ENCODE measurements around the gene ACVRL1.

The ACVRL1 gene

DNA sequence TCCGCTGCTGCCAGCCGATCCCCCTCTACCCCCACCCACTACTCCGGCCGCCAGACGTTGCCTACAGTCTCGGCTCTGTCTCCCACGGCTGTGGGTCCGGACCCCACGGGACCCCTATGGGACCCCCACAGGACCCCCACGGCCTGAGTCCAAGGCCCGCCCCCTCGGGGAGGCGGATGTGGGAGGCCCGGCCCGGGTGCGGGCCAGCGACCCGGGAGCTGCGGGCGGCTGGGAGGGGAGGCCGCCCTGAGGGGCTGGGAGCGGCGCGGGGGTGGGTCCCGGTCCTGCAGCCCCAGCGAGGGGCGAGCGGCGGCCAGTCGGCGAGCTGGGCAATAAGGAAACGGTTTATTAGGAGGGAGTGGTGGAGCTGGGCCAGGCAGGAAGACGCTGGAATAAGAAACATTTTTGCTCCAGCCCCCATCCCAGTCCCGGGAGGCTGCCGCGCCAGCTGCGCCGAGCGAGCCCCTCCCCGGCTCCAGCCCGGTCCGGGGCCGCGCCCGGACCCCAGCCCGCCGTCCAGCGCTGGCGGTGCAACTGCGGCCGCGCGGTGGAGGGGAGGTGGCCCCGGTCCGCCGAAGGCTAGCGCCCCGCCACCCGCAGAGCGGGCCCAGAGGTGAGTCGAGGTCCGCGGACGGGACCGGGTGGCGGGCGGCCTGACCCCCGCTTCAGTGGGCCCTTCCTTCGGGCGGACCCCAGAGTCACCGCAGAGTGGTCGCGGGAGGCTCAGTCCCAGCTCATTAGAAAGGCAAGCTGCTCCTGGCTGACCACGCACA is at the start of gene ACVRL1:
ACVRL1 (plus strand) TSS at position 422 of the 773 bp plus-strand sequence. CDS start 4,971 bp downstream, outside the sequence.
- no peak for FAIRE-seq

GRCh38 chr12:51860986-51861385 is 46.3 kb upstream of the ACVRL1 start:
- FAIRE-seq, result no peak
- no peak for DNase-seq (ENCODE audit: low spot score)

More for the DNA sequence above, at the start of gene ACVRL1:
- DNase-seq (ENCODE audit: low spot score), result no peak

GRCh38 chr12:51862947-51863346 is 44.4 kb upstream of the ACVRL1 start:
- no peak for DNase-seq (ENCODE audit: low spot score)
- no peak for FAIRE-seq

- DNase-seq (ENCODE audit: low spot score), result no peak
- no peak for FAIRE-seq
Observed at GRCh38 chr12:51863363-51863932, 43.9 kb upstream of the ACVRL1 start.

DNA sequence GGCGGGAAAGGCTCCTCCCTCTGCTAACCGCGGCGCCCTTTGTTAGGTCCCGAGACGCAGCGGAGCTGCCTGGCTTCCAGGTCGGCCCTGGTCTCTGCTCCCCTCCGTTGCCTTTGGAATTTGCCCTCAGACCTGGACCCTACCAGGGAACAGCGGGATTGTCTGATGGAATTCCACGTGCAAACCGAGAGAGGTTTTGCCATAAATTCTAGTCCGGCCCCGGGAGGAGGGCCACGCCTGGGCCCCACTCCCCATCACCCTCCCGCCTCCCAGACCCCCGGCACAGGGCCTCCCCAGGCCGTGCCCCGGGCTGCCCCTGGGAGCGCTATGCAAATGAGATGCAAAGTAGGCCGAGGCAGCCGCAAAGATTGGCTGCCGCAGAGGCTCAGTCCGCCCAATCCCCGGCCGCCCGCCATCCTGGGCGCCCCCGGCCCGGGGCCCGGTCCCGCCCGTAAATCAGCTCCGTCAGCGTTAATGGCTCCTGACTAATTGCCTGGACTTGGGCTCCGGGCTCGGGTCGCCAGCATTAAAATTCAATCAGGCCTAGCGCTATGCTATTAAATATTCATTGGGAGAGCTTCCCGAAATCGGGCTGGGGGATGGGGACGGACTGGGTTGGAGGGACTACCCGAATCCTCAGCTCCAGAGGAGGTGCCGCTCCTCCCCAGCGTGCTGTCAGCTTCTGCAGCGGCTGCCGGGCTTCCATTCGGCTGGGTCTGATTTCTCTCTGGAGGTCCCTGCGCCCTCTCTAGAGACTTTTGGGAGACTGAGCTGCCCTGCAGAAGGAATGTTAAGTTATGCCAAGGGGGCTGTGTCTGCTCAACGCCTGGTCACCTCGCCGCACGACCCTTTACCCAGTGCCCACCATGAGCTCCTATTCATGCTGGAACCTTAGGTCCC is 43.1 kb upstream of the ACVRL1 start:
- DNase-seq (ENCODE audit: low spot score) (no peak), FAIRE-seq (no peak)

DNA sequence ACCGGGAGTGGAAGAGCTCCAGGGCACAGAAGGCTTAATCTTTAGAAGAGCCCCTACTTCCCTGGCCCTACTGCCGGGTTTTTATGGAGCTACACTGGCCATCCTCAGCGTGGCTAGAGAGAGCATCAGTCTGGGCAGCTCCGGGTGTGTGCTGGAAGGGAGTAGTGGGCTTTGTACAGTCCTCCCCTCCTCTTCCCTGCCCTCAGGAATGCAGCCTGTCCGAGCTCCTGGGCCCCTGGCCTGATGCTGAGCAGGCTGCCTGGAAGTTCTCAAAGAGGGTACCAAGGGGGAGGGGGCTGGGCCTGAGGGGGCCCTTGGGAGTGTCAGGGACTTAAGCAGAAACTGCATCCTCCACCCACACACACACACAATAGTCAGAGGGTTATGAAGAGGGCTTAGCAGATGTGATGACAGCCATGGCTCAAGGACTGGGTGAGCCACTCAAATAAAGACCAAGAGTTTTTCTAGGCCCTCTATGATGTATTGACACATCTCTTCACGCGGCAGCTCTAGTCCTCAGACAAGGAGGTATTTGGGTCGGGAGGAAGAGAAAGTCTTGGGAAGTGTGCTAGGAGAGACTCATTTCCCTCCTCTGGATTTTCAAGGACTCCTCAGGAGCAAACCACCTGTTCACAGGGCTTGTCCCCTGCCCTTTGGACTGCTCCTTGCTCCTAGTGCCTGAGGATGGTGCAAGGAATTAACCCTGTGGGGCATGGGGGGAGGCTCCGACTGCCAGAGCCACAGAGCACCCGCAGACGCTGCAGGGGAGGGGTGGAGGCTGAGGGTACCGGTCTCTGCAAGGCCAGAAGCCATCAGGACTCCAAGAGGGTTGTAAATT is 42.3 kb upstream of the ACVRL1 start:
- FAIRE-seq (no peak), DNase-seq (ENCODE audit: low spot score) (no peak)

DNA sequence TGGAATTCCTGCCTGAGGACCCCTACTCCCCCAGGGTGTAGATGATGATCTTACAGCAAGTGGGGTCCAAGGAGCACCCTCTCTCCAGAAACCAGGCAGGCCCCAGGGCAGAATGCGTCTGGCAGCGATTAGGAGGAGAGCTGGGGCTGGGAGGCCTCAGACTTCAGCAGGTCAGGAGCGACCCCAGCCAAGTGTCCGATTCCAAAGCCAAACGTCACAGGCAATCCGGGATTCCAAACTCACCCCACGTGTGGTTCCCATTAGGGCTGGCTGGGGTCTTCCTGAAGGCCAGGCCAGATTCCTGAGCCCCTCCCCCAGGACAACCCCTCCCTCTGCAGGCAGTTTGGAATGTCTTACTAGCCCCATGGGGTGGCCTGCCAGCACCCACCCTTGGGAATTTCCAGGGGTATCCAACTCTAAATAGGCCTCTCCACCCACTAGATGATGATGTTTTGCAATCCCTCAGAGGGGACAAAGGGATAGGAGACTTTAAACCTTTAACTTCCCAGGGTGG is 41.5 kb upstream of the ACVRL1 start:
- FAIRE-seq, result no peak
- DNase-seq (ENCODE audit: low spot score), result no peak

DNA sequence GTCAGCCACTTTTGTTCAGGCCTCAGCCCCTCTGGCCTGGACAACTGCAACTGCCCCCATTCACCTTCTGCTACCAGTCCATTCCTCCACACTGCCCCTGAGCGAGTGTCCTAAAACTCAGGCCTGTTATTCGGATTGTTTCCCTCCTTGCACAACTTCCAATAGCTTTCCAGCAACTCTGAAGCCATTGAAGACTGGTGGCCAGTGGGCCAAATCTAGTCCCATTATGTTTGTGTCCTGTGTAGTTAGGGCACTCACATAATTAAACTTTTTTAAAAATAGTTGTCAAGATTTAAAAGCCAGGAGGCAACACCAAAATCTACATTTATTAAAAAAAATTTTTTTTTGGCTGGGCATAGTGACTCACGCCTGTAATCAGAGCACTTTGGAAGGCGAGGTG is 41.0 kb upstream of the ACVRL1 start:
- DNase-seq (ENCODE audit: low spot score) (no peak), FAIRE-seq (no peak)

GRCh38 chr12:51866762-51867161 is 40.5 kb upstream of the ACVRL1 start:
- DNase-seq (ENCODE audit: low spot score) (no peak), FAIRE-seq (no peak)

- DNase-seq (ENCODE audit: low spot score), result no peak
Observed at GRCh38 chr12:51867371-51867770, 39.9 kb upstream of the ACVRL1 start.

GRCh38 chr12:51867796-51868428 is 39.4 kb upstream of the ACVRL1 start:
- DNase-seq (ENCODE audit: low spot score) (no peak), FAIRE-seq (no peak)

More at GRCh38 chr12:51867371-51867770, 39.9 kb upstream of the ACVRL1 start:
- FAIRE-seq, result no peak

GRCh38 chr12:51868821-51869495 is 38.3 kb upstream of the ACVRL1 start:
- DNase-seq (ENCODE audit: low spot score) (no peak), FAIRE-seq (no peak)

DNA sequence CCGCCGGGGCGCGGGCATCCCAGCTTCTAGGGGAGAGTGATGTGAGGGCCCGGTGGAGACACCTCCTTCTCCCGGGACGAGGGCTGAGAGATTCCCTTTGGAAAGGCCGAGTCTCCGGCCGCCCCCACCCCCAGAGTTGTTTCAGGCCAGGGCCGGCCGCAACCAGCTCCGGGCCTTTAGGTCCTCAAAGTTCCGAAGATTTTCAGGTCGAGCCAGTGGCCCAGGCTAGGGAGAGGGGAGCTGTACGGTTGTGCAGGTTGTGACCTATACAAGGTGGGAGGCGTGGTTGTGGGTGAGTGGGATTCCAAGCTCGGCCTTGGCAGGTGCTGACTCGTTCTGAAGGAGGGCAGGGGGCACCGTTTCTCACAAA is 37.8 kb upstream of the ACVRL1 start:
- DNase-seq (ENCODE audit: low spot score) (no peak), FAIRE-seq (no peak)

- FAIRE-seq, result no peak
- DNase-seq (ENCODE audit: low spot score), result no peak
Observed at GRCh38 chr12:51869931-51870330, 37.4 kb upstream of the ACVRL1 start.

DNA sequence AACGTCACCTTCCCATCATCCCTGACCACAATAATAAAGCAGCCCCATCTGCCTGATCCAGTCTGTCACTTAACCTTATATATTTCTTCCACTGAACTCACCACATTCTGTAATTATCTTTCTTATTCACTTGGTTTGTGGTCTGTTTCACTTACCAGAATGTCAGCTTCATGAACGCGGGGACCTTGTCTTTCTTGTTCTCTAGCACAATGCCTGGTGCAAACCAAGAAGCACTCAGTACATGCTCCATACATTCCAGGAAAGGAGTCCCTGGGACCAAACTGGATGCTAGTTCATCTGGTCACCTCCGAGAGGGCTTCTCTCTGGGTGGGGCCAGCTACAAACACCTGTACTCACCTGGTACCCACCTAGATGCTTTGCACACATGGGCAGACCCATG is 36.8 kb upstream of the ACVRL1 start:
- no peak for FAIRE-seq
- DNase-seq (ENCODE audit: low spot score), result no peak

GRCh38 chr12:51871126-51871525 is 36.2 kb upstream of the ACVRL1 start:
- no peak for DNase-seq (ENCODE audit: low spot score)
- FAIRE-seq, result no peak

DNA sequence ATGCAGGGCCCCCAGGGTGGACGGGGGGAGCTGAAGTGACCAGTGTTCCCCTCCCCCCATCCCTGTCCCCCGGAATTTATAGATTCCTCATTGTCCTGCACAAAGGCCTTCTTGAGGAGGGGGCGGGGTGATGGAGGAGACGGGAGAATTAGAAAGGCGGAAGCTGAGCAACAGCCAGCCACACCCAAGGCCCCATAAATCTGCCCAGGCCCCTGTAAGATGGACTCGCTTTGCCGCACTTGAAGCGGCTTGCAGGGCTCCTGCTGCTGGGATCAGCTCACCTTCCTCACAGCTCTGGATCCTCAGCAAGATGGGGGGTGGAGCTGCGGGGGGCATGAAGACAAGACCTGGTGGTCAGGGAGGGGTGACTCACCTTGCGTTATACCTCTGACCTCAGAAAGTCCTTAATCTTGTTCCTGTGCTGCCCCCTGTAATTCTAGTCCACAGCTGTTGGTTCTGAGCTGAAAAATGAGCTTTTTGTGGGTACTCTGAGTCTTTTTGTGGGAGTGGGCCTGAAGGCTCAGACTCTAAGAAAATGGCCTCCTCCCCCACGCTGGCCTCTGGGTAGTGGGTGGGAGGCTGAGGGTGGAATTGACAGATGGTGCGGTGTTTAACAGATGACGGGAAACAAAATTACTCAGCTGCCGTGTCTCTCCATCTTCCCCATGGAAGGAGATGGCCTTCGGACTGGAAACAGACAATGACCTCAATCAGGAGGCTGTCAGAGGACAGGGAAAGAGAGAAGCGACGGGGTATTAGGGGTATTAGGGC is 35.2 kb upstream of the ACVRL1 start:
- FAIRE-seq, result no peak
- DNase-seq (ENCODE audit: low spot score), result no peak

GRCh38 chr12:51872689-51872981 is 34.7 kb upstream of the ACVRL1 start:
- FAIRE-seq, result no peak
- DNase-seq (ENCODE audit: low spot score), result no peak

- DNase-seq (ENCODE audit: low spot score) (no peak), FAIRE-seq (no peak)
Observed at GRCh38 chr12:51873251-51873994, 33.9 kb upstream of the ACVRL1 start.
